HG02642 (cell line): ENCODE data around the gene GLDC.
A peak's percentile ranks its signal among the peaks of the same experiment; 100 is the strongest.
"Not testable (repeated sequence)": the region's sequence is repeated elsewhere in the genome, so short reads cannot be mapped to it uniquely, and the experiment has no call there.

Experiments
- ATAC-seq: cut with Tn5 transposase; IDR thresholded peaks from one replicate; pipeline ENCODE4 v1.9.1; 2021; ENCODE audit warnings: mild to moderate bottlenecking; ENCODE audit not compliant: unreplicated experiment, poor library complexity

The GLDC gene

GRCh38 chr9:6645355-6646292 lies at the start of gene GLDC:
TSS of gene GLDC (minus strand) at chr9:6645729. CDS start at chr9:6645499, 230 bp downstream.
- ATAC-seq = peak; percentile 94

- ATAC-seq = no peak
Observed at GRCh38 chr9:6692881-6693361, 47.4 kb upstream of the GLDC start.

- ATAC-seq = no peak
Observed at GRCh38 chr9:6692433-6692832, 46.9 kb upstream of the GLDC start.

GRCh38 chr9:6690675-6691070 lies 45.1 kb upstream of the GLDC start:
- not testable (repeated sequence) for ATAC-seq

GRCh38 chr9:6689893-6690674 lies 44.6 kb upstream of the GLDC start:
- peak; percentile 44 for ATAC-seq

GRCh38 chr9:6687180-6687579 lies 41.7 kb upstream of the GLDC start:
- ATAC-seq = no peak

GRCh38 chr9:6686396-6686795 lies 40.9 kb upstream of the GLDC start:
- no peak for ATAC-seq

- ATAC-seq = no peak
Observed at GRCh38 chr9:6681957-6682501, 36.5 kb upstream of the GLDC start.

- ATAC-seq = peak; percentile 76
Observed at GRCh38 chr9:6681147-6681956, 35.8 kb upstream of the GLDC start.

- ATAC-seq = peak; percentile 36
Observed at GRCh38 chr9:6680797-6681146, 35.2 kb upstream of the GLDC start.

- no peak for ATAC-seq
Observed at GRCh38 chr9:6677803-6678202, 32.3 kb upstream of the GLDC start.

- no peak for ATAC-seq
Observed at GRCh38 chr9:6676254-6676921, 30.9 kb upstream of the GLDC start.

GRCh38 chr9:6675268-6675667 lies 29.7 kb upstream of the GLDC start:
- ATAC-seq = no peak

- no peak for ATAC-seq
Observed at GRCh38 chr9:6673326-6674025, 27.9 kb upstream of the GLDC start.

- ATAC-seq = no peak
Observed at GRCh38 chr9:6672118-6672517, 26.6 kb upstream of the GLDC start.

GRCh38 chr9:6671416-6671815 lies 25.9 kb upstream of the GLDC start:
- no peak for ATAC-seq

- no peak for ATAC-seq
Observed at GRCh38 chr9:6669881-6670280, 24.4 kb upstream of the GLDC start.

GRCh38 chr9:6667633-6668280 lies 22.2 kb upstream of the GLDC start:
- ATAC-seq = no peak

GRCh38 chr9:6667080-6667479 lies 21.6 kb upstream of the GLDC start:
- no peak for ATAC-seq
